GM12878 (cell line): ENCODE data around the gene TLR1. TPM values are rescaled to one million over a fixed set of nuclear protein-coding genes. Genes with fewer than 3 reads are reported as not detected.

ENCODE experiments used
- ATAC-seq: fragments of 200-7000 bp; cut with Tn5 transposase; 3 replicates; pipeline ENCODE4 v1.9.1; 2020; ENCODE audit warnings: mild to moderate bottlenecking, moderate library complexity
- BruUV-seq: library from RNA; stranded (reverse); fragments of 400-500 nt; replicated peaks from 2 replicates; lab custom pipeline; 2021; lab: Mats Ljungman, UMichigan
- CTCF ChIA-PET: fragments of 300-600 bp; sonication (Branson Sonifier 250); formaldehyde crosslinking; extraction: SDS; loops from one replicate; lab custom pipeline; 2021; ENCODE audit warnings: inconsistent platforms; lab: Yijun Ruan, JAX
- POLR2A ChIA-PET: fragments of 350-600 bp; formaldehyde crosslinking; extraction: SDS; loops from one replicate; lab custom pipeline; 2021; ENCODE audit warnings: inconsistent platforms; lab: Charles Lee
- RAD21 ChIA-PET: fragments of 300-600 bp; sonication (Branson Sonifier 250); formaldehyde crosslinking; loops from one replicate; lab custom pipeline; 2023; ENCODE audit warnings: antibody characterized with exemption; ENCODE audit not compliant: unreplicated experiment; lab: Charles Lee
- SMC1A ChIA-PET: fragments of 300-600 bp; sonication (Branson Sonifier 250); formaldehyde crosslinking; loops from one replicate; lab custom pipeline; 2023; ENCODE audit not compliant: unreplicated experiment, uncharacterized antibody; lab: Charles Lee
- DNase-seq: peaks from one replicate; pipeline ENCODE4 v3.0.0-alpha.2; 2011; ENCODE audit warnings: low read depth, low spot score
- FAIRE-seq: peaks from 3 replicates; lab custom pipeline; 2011; peaks lifted over from hg19 to GRCh38; lab: Jason Lieb, UNC
- H2AFZ ChIP-seq: 2 replicates; pipeline ENCODE4 v1.6.0; 2011; ENCODE audit warnings: low read depth, low read length, control low read depth; ENCODE audit not compliant: control insufficient read depth
- H3K27ac ChIP-seq: 2 replicates; pipeline ENCODE4 v1.5.1; 2011; ENCODE audit warnings: control low read depth; ENCODE audit not compliant: control insufficient read depth, insufficient read depth
- H3K27me3 ChIP-seq, 2 experiments: replicated peaks in 1 of 2; 2 replicates each; pipeline versions ENCODE4 v1.6.0 to v1.6.1; 2011; ENCODE audit warnings: low read length in 1 of 2; ENCODE audit not compliant: control insufficient read depth in 2 of 2, insufficient read depth in 2 of 2
- H3K36me3 ChIP-seq, 2 experiments: 2 replicates each; pipeline ENCODE4 v1.5.1; 2011; ENCODE audit warnings: low read length in 1 of 2; ENCODE audit not compliant: control insufficient read depth in 2 of 2, insufficient read depth in 2 of 2
- H3K4me1 ChIP-seq: 2 replicates; pipeline ENCODE4 v1.6.1; 2011; ENCODE audit warnings: mild to moderate bottlenecking, low read length, moderate library complexity, mixed read lengths; ENCODE audit not compliant: control insufficient read depth, insufficient read depth
- H3K4me2 ChIP-seq: 2 replicates; pipeline ENCODE4 v1.6.0; 2011; ENCODE audit warnings: control low read depth; ENCODE audit not compliant: control insufficient read depth, insufficient read depth
- H3K4me3 ChIP-seq: fragments of 200-600 bp; sonication (generic); 2 replicates; pipeline ENCODE4 v1.5.1; 2016
- H3K79me2 ChIP-seq: 2 replicates; pipeline ENCODE4 v1.6.0; 2011; ENCODE audit warnings: low read length; ENCODE audit not compliant: control insufficient read depth, insufficient read depth
- H3K9ac ChIP-seq: 2 replicates; pipeline ENCODE4 v1.8.0; 2011; ENCODE audit warnings: low read length, control low read depth, mixed read lengths; ENCODE audit not compliant: control insufficient read depth, insufficient read depth
- H3K9me3 ChIP-seq: replicated peaks from 3 replicates; pipeline ENCODE4 v1.5.1; 2011; ENCODE audit warnings: mild to moderate bottlenecking, low read length; ENCODE audit not compliant: control insufficient read depth, insufficient read depth
- H4K20me1 ChIP-seq: 2 replicates; pipeline ENCODE4 v1.6.0; 2011; ENCODE audit not compliant: control insufficient read depth, insufficient read depth
- ATF2 ChIP-seq: IDR thresholded peaks from 2 replicates; pipeline ENCODE4 v1.6.1; 2012; ENCODE audit warnings: low read length, inconsistent platforms
- ATF3 ChIP-seq: IDR thresholded peaks from 2 replicates; pipeline ENCODE4 v1.6.1; 2011; ENCODE audit warnings: low read depth, mild to moderate bottlenecking, low read length, moderate library complexity, borderline replicate concordance; ENCODE audit errors: extremely low read depth
- BCLAF1 ChIP-seq: fragments of 450-650 bp; IDR thresholded peaks from 2 replicates; pipeline ENCODE4 v1.6.1; 2017; ENCODE audit warnings: antibody characterized with exemption, mild to moderate bottlenecking, moderate library complexity
- CBFB ChIP-seq: IDR thresholded peaks from 2 replicates; pipeline ENCODE4 v1.6.1; 2016; ENCODE audit warnings: antibody characterized with exemption, low read depth
- CEBPB ChIP-seq, 2 experiments: fragments of 150-350 bp in 1 of 2; IDR thresholded peaks; 2 replicates each; pipeline ENCODE4 v1.6.1; 2012 to 2014; ENCODE audit warnings: low read depth in 2 of 2, low read length in 2 of 2, borderline replicate concordance in 1 of 2, inconsistent platforms in 1 of 2
- PRDM15 ChIP-seq: fragments of 450-650 bp; formaldehyde crosslinking; IDR thresholded peaks from 2 replicates; pipeline ENCODE4 v1.4.0; 2020; ENCODE audit warnings: mild to moderate bottlenecking, moderate library complexity
- SMAD1 ChIP-seq: fragments of 450-650 bp; IDR thresholded peaks from 2 replicates; pipeline ENCODE4 v1.6.1; 2018; ENCODE audit warnings: mild to moderate bottlenecking, low read depth; ENCODE audit not compliant: partially characterized antibody
- TARDBP ChIP-seq: IDR thresholded peaks from 2 replicates; pipeline ENCODE4 v1.6.1; 2016; ENCODE audit warnings: borderline replicate concordance
- YY1 ChIP-seq: IDR thresholded peaks from 2 replicates; pipeline ENCODE4 v1.6.1; 2011; ENCODE audit warnings: low read depth, mild to moderate bottlenecking, low read length
- WGBS: methylation state at CpG from one replicate; pipeline ENCODE4 v1.1.6; 2016; ENCODE audit warnings: low lambda C conversion rate; ENCODE audit not compliant: insufficient replicate concordance, insufficient coverage; ENCODE audit errors: missing lambda C conversion rate; 5-methylcytosine and 5-hydroxymethylcytosine counted together
- in situ Hi-C: fragments of 300-500 bp; cut with MboI; formaldehyde crosslinking; loops from 9 replicates; pipeline ENCODE4 v1.14.3; 2018; ENCODE audit warnings: mixed read lengths
- intact Hi-C: fragments of 100-400 bp; cut with micrococcal nuclease; formaldehyde crosslinking; loops from one replicate; pipeline ENCODE4 v1.14.2; 2022; ENCODE audit not compliant: unreplicated experiment
- polyA plus RNA-seq, 11 experiments: library from polyadenylated mRNA; depleted of rRNA in 4 of 11; unstranded in 6 of 11; stranded (reverse) in 5 of 11; fragments of >200 nt; fragmentation: Nextera tagmentation in 4 of 11; fragmentation: Illumina TruSeq in 1 of 11; extraction: Ambion mirVana in 4 of 11; extraction: Trizol in 1 of 11; gene quantifications; 1 replicate in 1 of 11; 2 replicates in 10 of 11; pipeline versions ENCODE4 v1.2.1 to v1.2.3, GENCODE V29; 2011 to 2016; ENCODE audit warnings: inconsistent platforms in 2 of 11, missing spikeins in 2 of 11, low read depth in 1 of 11
- total RNA-seq, 4 experiments: library from RNA; depleted of rRNA in 3 of 4; stranded (reverse); fragments of >200 nt in 3 of 4; fragmentation: Illumina TruSeq in 1 of 4; extraction: Trizol in 1 of 4; gene quantifications; 2 replicates each; pipeline versions ENCODE4 v1.2.1 to v1.2.3, GENCODE V29; 2013 to 2021

The TLR1 gene
- total and polyA plus RNA-seq, 10 of the 15 experiments (the other 5 are each of a cell fraction or from before 2014, with no cell fraction given): 9.3 to 57.1 (median 20.4) TPM

GRCh38 chr4:38815885-38816782 is 11.5 kb upstream of the TLR1 start (continued):
- peak; percentile 87 for TF ChIP-seq ATF2

- ChIA-PET RAD21 (interaction anchor here (0.9 to 8.9 kb wide), 5 partner anchors 10 to 54 kb away, joined by 3 to 171 read pairs (median 4); partner anchors contain the start of gene TLR1), POLR2A (interaction anchor here (0.8 to 10.2 kb wide), 4 partner anchors 8 to 54 kb away, joined by 3 to 110 read pairs (median 12); partner anchors contain the start of genes TLR1 and TLR6), SMC1A (interaction anchor here (10.5 to 13.0 kb wide), 2 partner anchors 10 to 41 kb away, joined by 88 to 178 read pairs; partner anchors contain the start of genes TLR1 and TLR6), CTCF (interaction anchor here (1.4 to 7.7 kb wide), 5 partner anchors 9 to 55 kb away, joined by 7 to 47 read pairs (median 17); partner anchors contain the start of gene TLR10)
- H3K36me3 ChIP-seq: no peaks in the 10 kb centered on the region
- BruUV-seq: no TSS peak
- no peak overlapping the region for H3K4me2 ChIP-seq
- no peak overlapping the region for H2AFZ ChIP-seq
- no peak for FAIRE-seq
- H3K27ac ChIP-seq: no peak overlapping the region
- no peak for ATAC-seq
- H4K20me1 ChIP-seq: no peaks in the 10 kb centered on the region
- 82% methylated on average over 3 of the region's 3 CpGs for WGBS
- no peak overlapping the region for H3K4me3 ChIP-seq
- H3K4me1 ChIP-seq: peaks cover 26% of the 10 kb centered on the region
- H3K27me3 ChIP-seq: no peaks in the 10 kb centered on the region
- H3K9me3 ChIP-seq: peaks cover 19% of the 10 kb centered on the region
- intact Hi-C loops: no loop called here
- TF ChIP-seq SMAD1 (no peak), PRDM15 (CRISPR knock-in tag) (no peak), CEBPB (IDR thresholded peaks at IDR 0.05; ENCODE audit: borderline replicate concordance in 1 of 2, low read depth in 2 of 2, low read length in 2 of 2) (no peak), YY1 (no peak), BCLAF1 (no peak), ATF3 (no peak), TARDBP (no peak), CBFB (no peak)
- H3K9ac ChIP-seq: no peak overlapping the region
- H3K79me2 ChIP-seq: peaks cover 3% of the 10 kb centered on the region
- in situ Hi-C loops: loop anchor here (25.0 kb wide), 1 partner anchor 1373 kb away; the partner anchor contains the start of gene RHOH
- DNase-seq: no peak
Measured at GRCh38 chr4:38814386-38814785, 9.8 kb upstream of the TLR1 start.
